Aorta (tissue), 5 donors: Measurements from ENCODE around the gene KRT33B. TPM values are rescaled to one million over a fixed set of nuclear protein-coding genes. Genes with fewer than 3 reads are reported as not detected.

ENCODE experiments used
- ATAC-seq: fragments of 200-7000 bp; cut with Tn5 transposase; one replicate; pipeline ENCODE4 v1.9.1; 2022; ENCODE audit warnings: moderate library complexity; ENCODE audit not compliant: low FRiP score
- DNase-seq, 2 donors: peaks; one replicate each; pipeline ENCODE4 v3.0.0-alpha.2; 2020
- H3K27ac ChIP-seq, 2 donors: one replicate each; pipeline ENCODE4 v1.5.1; 2013; ENCODE audit warnings: low read length in 2 of 2, mild to moderate bottlenecking in 2 of 2, moderate library complexity in 2 of 2, control low read depth in 1 of 2, inconsistent platforms in 1 of 2, low read depth in 1 of 2
- H3K27me3 ChIP-seq, 2 donors: one replicate each; pipeline ENCODE4 v1.6.1; 2013; ENCODE audit warnings: control low read depth in 1 of 2, low read length in 1 of 2, mild to moderate bottlenecking in 1 of 2, moderate library complexity in 1 of 2; ENCODE audit not compliant: insufficient read depth in 2 of 2, control insufficient read depth in 1 of 2
- H3K36me3 ChIP-seq, 2 donors: one replicate each; pipeline ENCODE4 v1.6.1; 2013; ENCODE audit warnings: control low read depth in 1 of 2, low read length in 1 of 2, mild to moderate bottlenecking in 1 of 2; ENCODE audit not compliant: insufficient read depth in 2 of 2, control insufficient read depth in 1 of 2
- H3K4me1 ChIP-seq, 2 donors: one replicate each; pipeline ENCODE4 v1.6.1; 2013; ENCODE audit warnings: low read length in 2 of 2, control low read depth in 1 of 2, mild to moderate bottlenecking in 1 of 2, moderate library complexity in 1 of 2; ENCODE audit not compliant: insufficient read depth in 2 of 2, control insufficient read depth in 1 of 2
- H3K4me3 ChIP-seq, 2 donors: one replicate each; pipeline ENCODE4 v1.5.1; 2013; ENCODE audit warnings: low read length in 2 of 2, control low read depth in 1 of 2, mild to moderate bottlenecking in 1 of 2
- H3K9me3 ChIP-seq: one replicate; pipeline ENCODE4 v1.6.1; 2013; ENCODE audit warnings: mild to moderate bottlenecking, low read length; ENCODE audit not compliant: control insufficient read depth
- WGBS, 2 donors: extraction: QIAGEN DNeasy Blood & Tissue Kit; methylation state at CpG; one replicate each; pipeline ENCODE4 v1.1.7; 2013; 5-methylcytosine and 5-hydroxymethylcytosine counted together
- intact Hi-C, 2 donors: fragments of 100-400 bp; cut with DNase I; formaldehyde crosslinking; loops; one replicate each; pipeline versions ENCODE4 v1.14.2 to v1.15.0; 2022
- polyA plus RNA-seq, 2 donors: library from polyadenylated mRNA; stranded (reverse); fragments of 200-250 nt; gene quantifications; one replicate each; pipeline ENCODE4 v1.2.3, GENCODE V29; 2013
- total RNA-seq, 2 donors: library from RNA; stranded (reverse); fragmentation: NEBNext Ultra II Directional; extraction: Animal tissue kit (Norgen Biotek cat#: 25700); gene quantifications; one replicate each; pipeline ENCODE4 v1.2.1, GENCODE V29; 2021
- donor health status: healthy with polysubstance abuse.
- donor health status: Bipolar disorder and iron deficiency.
- donor health status: DM: no; HTN: no; CAD: no.
- donor health status: DM: no; HTN: no; CAD: no.
- donor health status: DM: yes; HTN: yes; CAD: no.

Gene KRT33B
- total and polyA plus RNA-seq, 4 donors: not detected

DNA sequence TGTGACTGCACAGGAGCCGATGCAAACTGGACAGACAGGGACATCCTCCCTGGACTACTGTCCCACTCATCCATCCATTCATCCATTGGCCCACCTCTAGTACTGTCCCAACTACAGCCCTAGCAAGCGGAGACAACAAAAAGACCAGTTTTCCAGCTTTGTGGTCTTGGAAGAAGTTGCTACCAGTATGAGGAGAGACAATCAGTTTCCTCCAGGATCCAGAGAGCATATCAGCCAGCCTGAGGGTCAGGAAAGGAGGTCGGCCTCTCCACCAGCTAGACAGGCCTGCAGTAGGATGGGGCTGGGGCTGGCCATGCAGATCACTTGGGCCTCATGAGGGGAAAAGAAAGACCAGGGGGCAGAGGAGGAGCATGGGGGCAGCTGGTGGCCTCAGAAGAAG is 35.8 kb downstream of the KRT33B start:
- no peaks in the 10 kb centered on the region for H3K36me3 ChIP-seq
- 89 to 92% methylated on average over 3 of the region's 3 CpGs for WGBS, 2 donors
- no peak overlapping the region for H3K4me3 ChIP-seq
- DNase-seq (no peak), ATAC-seq (no peak)
- intact Hi-C loops: no loop called here
- no peaks in the 10 kb centered on the region for H3K9me3 ChIP-seq
- H3K4me1 ChIP-seq: no peaks in the 10 kb centered on the region
- no peaks in the 10 kb centered on the region for H3K27me3 ChIP-seq
- H3K27ac ChIP-seq: no peak overlapping the region

DNA sequence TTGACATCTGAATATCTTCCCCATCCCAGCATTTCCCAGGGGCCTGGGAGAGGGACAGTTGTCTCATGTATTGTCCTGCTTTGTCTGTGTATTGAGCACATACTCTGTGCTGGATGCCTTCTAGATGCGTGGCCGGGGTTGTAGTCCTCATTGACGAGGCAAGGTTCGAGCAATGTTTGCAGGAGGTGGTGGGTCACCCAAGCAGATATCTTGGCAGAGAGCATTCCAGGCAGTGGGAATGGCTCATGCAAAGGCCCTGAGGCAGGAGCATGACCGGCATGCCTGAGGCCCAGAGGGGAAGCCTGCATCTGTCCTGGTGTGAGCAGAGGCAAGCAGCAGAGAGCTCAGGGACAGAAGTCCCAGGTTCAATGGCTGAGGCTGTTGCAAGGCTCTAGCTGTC is 36.5 kb downstream of the KRT33B start:
- H3K4me3 ChIP-seq: no peak overlapping the region
- 94 to 95% methylated on average over 5 of the region's 5 CpGs for WGBS, 2 donors
- no peak for ATAC-seq
- no peak overlapping the region for H3K27ac ChIP-seq
- no peaks in the 10 kb centered on the region for H3K36me3 ChIP-seq
- intact Hi-C loops: no loop called here
- no peaks in the 10 kb centered on the region for H3K4me1 ChIP-seq
- DNase-seq: no peak
- H3K27me3 ChIP-seq: no peaks in the 10 kb centered on the region
- H3K9me3 ChIP-seq: no peaks in the 10 kb centered on the region

DNA sequence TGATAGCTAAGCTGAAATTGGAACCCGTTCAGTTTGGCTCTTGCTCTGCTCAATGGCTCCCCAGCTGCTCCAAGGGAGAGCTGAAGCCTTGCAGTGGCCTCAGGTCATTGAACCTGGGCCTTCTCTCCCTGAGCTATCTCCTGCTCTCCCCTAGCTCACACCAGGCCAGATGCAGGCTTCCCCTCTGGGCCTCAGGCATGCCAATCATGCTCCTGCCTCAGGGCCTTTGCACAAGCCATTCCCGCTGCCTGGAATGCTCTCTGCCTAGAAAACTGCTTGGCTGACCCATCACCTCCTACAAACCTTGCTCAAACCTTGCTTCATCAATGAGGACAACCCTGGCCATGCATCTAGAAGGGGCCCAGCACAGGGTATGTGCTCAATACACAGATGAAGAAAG is 37.4 kb downstream of the KRT33B start:
- Histone ChIP-seq H3K27ac (no peak overlapping the region), H3K36me3 (no peaks in the 10 kb centered on the region), H3K4me3 (no peak overlapping the region), H3K9me3 (no peaks in the 10 kb centered on the region), H3K4me1 (no peaks in the 10 kb centered on the region), H3K27me3 (no peaks in the 10 kb centered on the region)
- DNase-seq: no peak
- intact Hi-C loops: no loop called here
- ATAC-seq: no peak
- 78 to 83% methylated on average over 2 of the region's 2 CpGs for WGBS, 2 donors

DNA sequence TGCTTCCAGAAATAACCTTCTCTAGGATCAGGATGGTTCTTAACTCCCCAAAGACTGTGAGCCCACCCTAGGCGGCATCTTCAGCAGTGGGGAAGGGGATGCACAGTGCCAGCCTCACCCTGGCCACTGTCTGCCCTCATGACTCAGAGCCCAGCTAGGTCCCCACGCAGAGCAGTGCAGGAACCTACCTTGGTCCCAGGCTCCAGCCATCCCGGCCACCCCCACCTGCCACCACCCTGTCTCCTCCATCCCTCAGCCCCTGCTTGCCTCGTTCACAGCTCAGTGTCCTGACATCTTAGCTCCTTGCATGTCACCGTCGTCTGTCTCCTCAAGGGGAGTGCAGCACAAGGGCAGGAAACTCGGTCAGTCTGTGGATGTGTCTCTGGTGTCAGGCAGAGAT is 38.0 kb downstream of the KRT33B start:
- 60 to 68% methylated on average over 7 of the region's 7 CpGs for WGBS, 2 donors
- H3K4me1 ChIP-seq: no peaks in the 10 kb centered on the region
- no peak overlapping the region for H3K4me3 ChIP-seq
- no peak for ATAC-seq
- no peaks in the 10 kb centered on the region for H3K36me3 ChIP-seq
- no peaks in the 10 kb centered on the region for H3K9me3 ChIP-seq
- intact Hi-C loops: no loop called here
- no peaks in the 10 kb centered on the region for H3K27me3 ChIP-seq
- no peak for DNase-seq
- H3K27ac ChIP-seq: no peak overlapping the region

DNA sequence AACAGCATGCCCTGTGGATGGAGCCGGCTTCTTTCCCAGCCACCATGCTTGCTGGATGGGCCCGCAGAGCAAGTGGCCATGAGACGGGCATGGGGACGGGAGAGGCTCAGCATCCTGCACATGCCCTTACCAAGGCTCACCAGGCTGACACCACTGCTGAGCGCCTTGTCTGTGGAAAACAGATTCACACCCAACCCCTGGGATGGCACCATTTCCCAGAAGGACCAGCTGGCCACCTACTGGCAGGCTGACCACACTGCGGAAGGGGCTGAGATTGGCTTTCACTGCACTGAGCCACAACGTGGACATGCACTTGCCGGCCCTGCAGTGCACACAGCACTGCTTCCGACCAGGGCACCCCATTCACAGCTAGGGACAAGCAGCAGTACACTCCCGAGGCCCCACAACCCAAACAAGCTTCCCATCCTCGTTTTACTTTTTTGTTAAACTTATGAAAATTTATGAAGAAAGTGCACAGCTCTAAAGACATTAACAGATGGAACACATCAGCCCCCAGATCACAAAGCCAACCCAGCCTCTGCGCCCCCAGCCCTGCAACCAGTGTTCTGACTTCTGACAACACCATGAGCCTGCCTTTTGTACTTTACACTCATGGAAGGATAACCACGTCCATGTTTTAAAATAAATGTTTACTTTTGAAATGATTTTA is 40.2 kb downstream of the KRT33B start:
- H3K9me3 ChIP-seq: no peaks in the 10 kb centered on the region
- H3K4me3 ChIP-seq: no peak overlapping the region
- no peaks in the 10 kb centered on the region for H3K27me3 ChIP-seq
- DNase-seq: peak in 1 of 2 donors; percentile 52
- H3K36me3 ChIP-seq: no peaks in the 10 kb centered on the region
- peak; percentile 20 for ATAC-seq
- 52 to 53% methylated on average over 13 of the region's 13 CpGs for WGBS, 2 donors
- H3K27ac ChIP-seq: no peak overlapping the region
- H3K4me1 ChIP-seq: no peaks in the 10 kb centered on the region
- intact Hi-C loops: loop anchor here in 1 of 2 donors (10.0 kb wide), 1 partner anchor 415 kb away; no protein-coding TSS in a partner anchor

DNA sequence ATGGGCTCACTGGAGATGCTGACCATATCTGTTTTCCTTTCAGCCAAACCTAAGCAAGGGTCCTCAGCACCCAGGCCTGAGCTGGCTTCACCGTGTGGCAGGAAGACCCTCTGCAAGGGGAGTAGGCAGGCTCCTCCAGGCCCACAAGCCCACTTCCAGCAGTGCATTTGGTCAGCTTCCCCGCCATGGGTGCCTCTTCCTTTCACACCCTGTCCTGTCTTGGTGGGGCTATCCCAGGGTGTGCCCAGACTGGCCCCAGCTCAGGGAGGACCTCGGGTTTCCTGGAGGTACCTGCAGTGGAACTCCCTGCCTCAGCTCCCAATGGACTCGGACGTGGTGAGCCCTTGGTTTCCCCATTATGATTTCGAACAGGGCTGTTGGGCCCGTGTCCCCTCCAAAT is 41.4 kb downstream of the KRT33B start:
- Histone ChIP-seq H3K4me1 (no peaks in the 10 kb centered on the region), H3K36me3 (no peaks in the 10 kb centered on the region), H3K27ac (no peak overlapping the region), H3K27me3 (no peaks in the 10 kb centered on the region), H3K9me3 (no peaks in the 10 kb centered on the region), H3K4me3 (no peak overlapping the region)
- intact Hi-C loops: loop anchor here in 1 of 2 donors (10.0 kb wide), 1 partner anchor 413 kb away; no protein-coding TSS in a partner anchor
- ATAC-seq (no peak), DNase-seq (no peak)
- 87 to 91% methylated on average over 7 of the region's 7 CpGs for WGBS, 2 donors

DNA sequence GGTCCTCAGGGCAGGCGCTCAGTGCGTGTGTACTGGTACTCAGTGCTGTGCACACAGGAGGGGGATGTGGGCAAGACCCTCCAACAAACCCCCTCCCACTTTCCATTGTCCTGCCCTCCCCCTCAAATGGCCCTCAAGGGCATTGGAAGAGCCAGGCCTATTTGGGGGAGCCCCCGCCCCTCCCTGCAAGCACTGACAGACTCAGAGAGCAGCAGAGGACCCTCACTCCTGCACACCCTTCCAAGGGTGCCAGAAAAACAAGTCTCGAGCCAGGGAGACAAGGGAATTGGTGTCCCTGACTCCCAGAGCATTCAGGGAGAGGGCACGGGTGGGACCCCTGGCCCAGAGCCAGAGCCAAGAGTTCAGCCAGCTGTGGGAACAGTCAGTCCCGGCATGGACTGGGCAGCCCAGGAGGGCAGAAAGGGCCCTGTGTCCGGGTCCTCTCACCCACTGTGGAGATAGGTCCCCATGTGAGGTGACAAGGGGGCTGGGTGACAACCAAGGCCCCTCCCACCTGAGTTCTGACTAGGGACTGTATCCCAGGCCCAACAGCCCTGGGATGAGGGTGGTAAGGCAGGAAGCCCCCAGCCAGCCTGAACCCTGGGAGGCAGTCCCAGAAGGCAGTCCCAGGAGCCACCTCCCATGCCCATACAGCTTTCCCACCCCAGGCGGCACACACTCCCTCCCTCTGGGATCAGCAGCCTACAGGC is 42.0 kb downstream of the KRT33B start:
- H3K9me3 ChIP-seq: no peaks in the 10 kb centered on the region
- intact Hi-C loops: loop anchor here in 1 of 2 donors (10.0 kb wide), 1 partner anchor 413 kb away; no protein-coding TSS in a partner anchor
- H3K4me1 ChIP-seq: no peaks in the 10 kb centered on the region
- ATAC-seq: no peak
- no peak overlapping the region for H3K27ac ChIP-seq
- no peak overlapping the region for H3K4me3 ChIP-seq
- DNase-seq: no peak
- 68 to 77% methylated on average over 8 of the region's 8 CpGs for WGBS, 2 donors
- no peaks in the 10 kb centered on the region for H3K36me3 ChIP-seq
- no peaks in the 10 kb centered on the region for H3K27me3 ChIP-seq

DNA sequence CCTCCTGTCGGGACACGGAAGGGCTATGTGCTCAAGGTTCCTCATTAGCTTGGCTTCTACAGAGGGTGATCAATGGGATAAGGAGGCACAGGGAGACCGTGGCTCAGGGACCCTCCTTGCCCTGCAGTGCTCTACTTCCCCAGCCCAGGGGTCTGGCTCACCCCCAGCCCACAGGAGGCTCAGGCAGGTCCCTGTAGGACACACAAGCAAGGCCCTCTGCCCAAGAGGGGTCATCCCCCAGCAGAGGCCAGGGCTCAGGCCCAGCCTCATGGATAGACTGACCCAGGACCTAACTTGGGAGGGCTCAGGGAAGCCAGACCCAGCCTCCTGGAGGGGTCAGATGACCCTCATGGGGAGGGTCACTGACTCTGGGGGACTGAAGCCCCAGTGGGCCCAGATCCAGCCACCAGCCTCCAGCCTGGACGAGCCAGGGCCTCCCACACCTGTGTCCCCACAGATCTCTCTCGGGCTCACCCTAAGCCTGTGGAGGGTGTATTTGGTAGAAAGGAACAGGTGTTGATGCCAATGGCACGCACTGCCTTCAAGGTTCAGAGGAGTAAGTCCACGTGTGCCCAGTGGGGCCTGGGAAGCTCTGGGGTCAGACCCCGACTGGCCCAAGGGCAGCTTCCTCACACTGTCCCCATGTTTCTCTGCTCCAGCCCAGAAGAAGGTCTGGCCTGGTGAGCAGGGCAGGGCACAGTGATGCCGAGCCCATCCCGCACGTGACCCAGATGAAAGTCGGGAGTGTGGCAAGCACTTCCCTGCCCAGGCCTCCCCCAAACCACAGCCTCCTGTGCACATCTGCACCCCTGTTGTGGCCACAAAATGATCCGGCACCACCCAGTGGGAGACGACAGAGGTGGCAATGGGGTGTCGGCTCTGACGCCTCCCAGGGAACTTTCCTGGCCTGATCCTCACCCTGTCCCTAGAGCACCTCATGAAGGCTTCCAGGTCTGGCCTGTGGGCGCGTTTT is 43.2 kb downstream of the KRT33B start:
- DNase-seq (no peak), ATAC-seq (no peak)
- no peaks in the 10 kb centered on the region for H3K9me3 ChIP-seq
- no peak overlapping the region for H3K27ac ChIP-seq
- H3K27me3 ChIP-seq: no peaks in the 10 kb centered on the region
- intact Hi-C loops: loop anchor here in 1 of 2 donors (10.0 kb wide), 1 partner anchor 412 kb away; no protein-coding TSS in a partner anchor
- WGBS, 2 donors: 87 to 88% methylated on average over 18 of the region's 18 CpGs
- H3K36me3 ChIP-seq: no peaks in the 10 kb centered on the region
- no peak overlapping the region for H3K4me3 ChIP-seq
- no peaks in the 10 kb centered on the region for H3K4me1 ChIP-seq
